ENCODE data around the gene HAO1. TPM values are rescaled to one million over a fixed set of nuclear protein-coding genes. Genes with fewer than 3 reads are reported as not detected.
"Not testable (repeated sequence)": the region's sequence is repeated elsewhere in the genome, so short reads cannot be mapped to it uniquely, and the experiment has no call there.

Gene HAO1
- total RNA-seq (2014; rRNA removed; shearing (Covaris generic)), result not detected in 2 replicates

- DNase-seq (ENCODE audit: low read depth), result no peak
These were observed at the start of gene HAO1 for GRCh38 chr20:7940341-7940740. Gene HAO1 (minus strand): TSS chr20:7940458. CDS start chr20:7940422, 36 bp downstream.

- DNase-seq (ENCODE audit: low read depth), result no peak
These were observed 49.1 kb upstream of the HAO1 start for GRCh38 chr20:7989379-7989778.

GRCh38 chr20:7985916-7986315, 45.7 kb upstream of the HAO1 start:
- DNase-seq (ENCODE audit: low read depth), result no peak

GRCh38 chr20:7984192-7984591, 43.9 kb upstream of the HAO1 start:
- DNase-seq (ENCODE audit: low read depth), result no peak

GRCh38 chr20:7981374-7981773, 41.1 kb upstream of the HAO1 start:
- no peak for DNase-seq (ENCODE audit: low read depth)

- peak; percentile 24 for DNase-seq (ENCODE audit: low read depth)
These were observed 40.2 kb upstream of the HAO1 start for GRCh38 chr20:7980332-7981046.

GRCh38 chr20:7977709-7978108, 37.5 kb upstream of the HAO1 start:
- DNase-seq (ENCODE audit: low read depth), result no peak

- no peak for DNase-seq (ENCODE audit: low read depth)
These were observed 35.7 kb upstream of the HAO1 start for GRCh38 chr20:7975851-7976414.

GRCh38 chr20:7974785-7975435, 34.7 kb upstream of the HAO1 start:
- DNase-seq (ENCODE audit: low read depth), result no peak

GRCh38 chr20:7971536-7972280, 31.4 kb upstream of the HAO1 start:
- no peak for DNase-seq (ENCODE audit: low read depth)

- peak; percentile 60 for DNase-seq (ENCODE audit: low read depth)
These were observed 27.1 kb upstream of the HAO1 start for GRCh38 chr20:7967199-7967844.

GRCh38 chr20:7966176-7966575, 25.9 kb upstream of the HAO1 start:
- DNase-seq (ENCODE audit: low read depth), result no peak

- no peak for DNase-seq (ENCODE audit: low read depth)
These were observed 19.2 kb upstream of the HAO1 start for GRCh38 chr20:7959484-7959883.

- DNase-seq (ENCODE audit: low read depth), result not testable (repeated sequence)
These were observed 16.3 kb upstream of the HAO1 start for GRCh38 chr20:7956561-7956960.

- DNase-seq (ENCODE audit: low read depth), result no peak
These were observed 10.1 kb upstream of the HAO1 start for GRCh38 chr20:7950387-7950786.

GRCh38 chr20:7943891-7944290, 3.6 kb upstream of the HAO1 start:
- no peak for DNase-seq (ENCODE audit: low read depth)

- no peak for DNase-seq (ENCODE audit: low read depth)
These were observed 595 bp downstream of the HAO1 start for GRCh38 chr20:7939663-7940062.

- DNase-seq (ENCODE audit: low read depth), result no peak
These were observed 2.2 kb downstream of the HAO1 start for GRCh38 chr20:7938058-7938457.

- DNase-seq (ENCODE audit: low read depth), result no peak
These were observed 2.9 kb downstream of the HAO1 start for GRCh38 chr20:7937328-7937727.

GRCh38 chr20:7935027-7935551, 5.2 kb downstream of the HAO1 start:
- DNase-seq (ENCODE audit: low read depth), result no peak

- DNase-seq (ENCODE audit: low read depth), result no peak
These were observed 6.9 kb downstream of the HAO1 start for GRCh38 chr20:7933346-7933745.

- no peak for DNase-seq (ENCODE audit: low read depth)
These were observed 9.9 kb downstream of the HAO1 start for GRCh38 chr20:7930343-7930742.

Data from M059J (cell line).